Esophagus muscularis mucosa (tissue), 4 donors: ENCODE results near the gene NPIPB2. TPM values are rescaled to one million over a fixed set of nuclear protein-coding genes. Genes with fewer than 3 reads are reported as not detected.

Source experiments
- DNase-seq: peaks from one replicate; pipeline ENCODE4 v3.0.0-alpha.2; 2017; ENCODE audit errors: extremely low spot score
- H3K27ac ChIP-seq, 4 donors: fragments of 200-600 bp; sonication (generic); replicated peaks in 1 of 4; 1 replicate in 3 of 4; 2 replicates in 1 of 4; pipeline ENCODE4 v1.5.1; 2016 to 2019; ENCODE audit warnings: mild to moderate bottlenecking in 1 of 4
- H3K27me3 ChIP-seq, 4 donors: fragments of 200-600 bp; sonication (generic); one replicate each; pipeline versions ENCODE4 v1.5.1 to v1.6.0; 2016 to 2019
- H3K36me3 ChIP-seq, 4 donors: fragments of 200-600 bp; sonication (generic); one replicate each; pipeline ENCODE4 v1.5.1; 2016 to 2019
- H3K4me1 ChIP-seq, 4 donors: fragments of 200-600 bp; sonication (generic); one replicate each; pipeline ENCODE4 v1.5.1; 2016 to 2019
- H3K4me3 ChIP-seq, 4 donors: fragments of 200-600 bp; sonication (generic); 1 replicate in 2 of 4; 2 replicates in 2 of 4; pipeline ENCODE4 v1.5.1; 2016 to 2019; ENCODE audit warnings: mild to moderate bottlenecking in 4 of 4, moderate library complexity in 1 of 4
- H3K9me3 ChIP-seq, 4 donors: fragments of 200-600 bp; sonication (generic); 1 replicate in 3 of 4; 2 replicates in 1 of 4; pipeline ENCODE4 v1.5.1; 2016 to 2019
- EP300 ChIP-seq: sonication (generic); formaldehyde crosslinking; IDR thresholded peaks from one replicate; pipeline ENCODE4 v1.6.1; 2017; ENCODE audit warnings: antibody characterized with exemption
- POLR2A ChIP-seq: fragments of 450-650 bp; IDR thresholded peaks from one replicate; pipeline ENCODE4 v1.6.1; 2017; ENCODE audit warnings: antibody characterized with exemption, moderate library complexity, mild to moderate bottlenecking, low read depth
- POLR2AphosphoS5 ChIP-seq, 2 donors: sonication (generic); formaldehyde crosslinking; IDR thresholded peaks; one replicate each; pipeline ENCODE4 v1.6.1; 2017; ENCODE audit warnings: antibody characterized with exemption in 2 of 2
- WGBS: methylation state at CpG from one replicate; pipeline ENCODE4 v1.1.5; 2018; 5-methylcytosine and 5-hydroxymethylcytosine counted together
- intact Hi-C: fragments of 100-400 bp; cut with DNase I; formaldehyde crosslinking; loops from one replicate; pipeline ENCODE4 v1.15.1; 2023
- total RNA-seq, 4 donors: library from RNA; depleted of rRNA; stranded (reverse); fragments of >200 nt; gene quantifications; one replicate each; pipeline versions ENCODE4 v1.1.0 to v1.2.1, GENCODE V29; 2016
- TF ChIP-seq, protein P1 (sequence below), 3 experiments: fragments of 200-600 bp in 2 of 3; fragments of 450-650 bp in 1 of 3; sonication (generic) in 2 of 3; IDR thresholded peaks; one replicate each; pipeline ENCODE4 v1.5.1; 2017 to 2019; ENCODE audit warnings: antibody characterized with exemption in 3 of 3, mild to moderate bottlenecking in 2 of 3, moderate library complexity in 1 of 3

Gene NPIPB2
- total RNA-seq, 4 donors from 2014 or later: 0.66 to 12.3 (median 8.7) TPM

- Histone ChIP-seq H3K27me3 (no peaks in the 10 kb centered on the region), H3K36me3 (peaks cover 0 to under 1% (median 0%) of the 10 kb centered on the region in 4 donors), H3K4me3 (no peak overlapping the region), H3K27ac (peak overlapping the region in 2 of 4 donors; percentile 25), H3K9me3 (no peaks in the 10 kb centered on the region), H3K4me1 (peaks cover 34 to 83% (median 69%) of the 10 kb centered on the region in 4 donors)
- 76% methylated on average over 18 of the region's 18 CpGs for WGBS
- intact Hi-C loops: no loop called here
- no peak for DNase-seq
- no peak for TF ChIP-seq POLR2AphosphoS5 (IDR thresholded peaks at IDR 0.05)
- TF ChIP-seq, protein P1, sequence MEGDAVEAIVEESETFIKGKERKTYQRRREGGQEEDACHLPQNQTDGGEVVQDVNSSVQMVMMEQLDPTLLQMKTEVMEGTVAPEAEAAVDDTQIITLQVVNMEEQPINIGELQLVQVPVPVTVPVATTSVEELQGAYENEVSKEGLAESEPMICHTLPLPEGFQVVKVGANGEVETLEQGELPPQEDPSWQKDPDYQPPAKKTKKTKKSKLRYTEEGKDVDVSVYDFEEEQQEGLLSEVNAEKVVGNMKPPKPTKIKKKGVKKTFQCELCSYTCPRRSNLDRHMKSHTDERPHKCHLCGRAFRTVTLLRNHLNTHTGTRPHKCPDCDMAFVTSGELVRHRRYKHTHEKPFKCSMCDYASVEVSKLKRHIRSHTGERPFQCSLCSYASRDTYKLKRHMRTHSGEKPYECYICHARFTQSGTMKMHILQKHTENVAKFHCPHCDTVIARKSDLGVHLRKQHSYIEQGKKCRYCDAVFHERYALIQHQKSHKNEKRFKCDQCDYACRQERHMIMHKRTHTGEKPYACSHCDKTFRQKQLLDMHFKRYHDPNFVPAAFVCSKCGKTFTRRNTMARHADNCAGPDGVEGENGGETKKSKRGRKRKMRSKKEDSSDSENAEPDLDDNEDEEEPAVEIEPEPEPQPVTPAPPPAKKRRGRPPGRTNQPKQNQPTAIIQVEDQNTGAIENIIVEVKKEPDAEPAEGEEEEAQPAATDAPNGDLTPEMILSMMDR (IDR thresholded peaks at IDR 0.05): no peak
- TF ChIP-seq EP300: no peak
- no peak for TF ChIP-seq POLR2A
Measured at GRCh38 chr16:11909653-11910545, 31.9 kb downstream of the NPIPB2 start.

- H3K36me3 ChIP-seq: peaks cover 0 to 4% (median 0%) of the 10 kb centered on the region in 4 donors
- H3K27ac ChIP-seq: no peak overlapping the region
- H3K27me3 ChIP-seq: no peaks in the 10 kb centered on the region
- WGBS: 89% methylated on average over 8 of the region's 8 CpGs
- DNase-seq: no peak
- TF ChIP-seq, protein P1 (IDR thresholded peaks at IDR 0.05): no peak
- intact Hi-C loops: no loop called here
- peaks cover 12 to 67% (median 50%) of the 10 kb centered on the region in 4 donors for H3K4me1 ChIP-seq
- no peak overlapping the region for H3K4me3 ChIP-seq
- H3K9me3 ChIP-seq: no peaks in the 10 kb centered on the region
Measured at GRCh38 chr16:11907160-11907970, 34.5 kb downstream of the NPIPB2 start.

DNA sequence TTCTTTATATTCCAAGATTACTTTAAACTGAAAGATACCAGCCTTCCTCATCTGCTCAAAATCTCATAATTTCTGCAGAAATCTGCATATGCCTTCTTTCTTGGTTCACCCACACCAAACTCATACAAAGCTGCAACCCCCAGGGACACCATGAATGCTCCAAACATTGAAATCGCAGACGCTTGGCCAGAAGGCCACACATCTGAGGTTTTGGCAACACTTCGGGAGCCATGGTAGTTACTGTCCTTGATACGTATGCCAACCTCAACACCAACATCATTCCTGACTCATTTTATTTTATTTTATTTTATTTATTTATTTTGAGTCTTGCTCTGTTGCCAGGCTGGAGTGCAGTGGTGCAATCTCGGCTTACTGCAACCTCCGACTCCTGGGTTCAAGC lies 37.9 kb downstream of the NPIPB2 start:
- Histone ChIP-seq H3K9me3 (no peaks in the 10 kb centered on the region), H3K36me3 (peaks cover 0 to 9% (median 0%) of the 10 kb centered on the region in 4 donors), H3K4me3 (no peak overlapping the region), H3K4me1 (peaks cover 8 to 53% (median 36%) of the 10 kb centered on the region in 4 donors), H3K27me3 (no peaks in the 10 kb centered on the region), H3K27ac (no peak overlapping the region)
- DNase-seq: no peak
- intact Hi-C loops: no loop called here
- TF ChIP-seq, protein P1 (IDR thresholded peaks at IDR 0.05): no peak
- TF ChIP-seq POLR2AphosphoS5 (IDR thresholded peaks at IDR 0.05) (no peak), POLR2A (no peak), EP300 (no peak)
- 95% methylated on average over 6 of the region's 6 CpGs for WGBS

DNA sequence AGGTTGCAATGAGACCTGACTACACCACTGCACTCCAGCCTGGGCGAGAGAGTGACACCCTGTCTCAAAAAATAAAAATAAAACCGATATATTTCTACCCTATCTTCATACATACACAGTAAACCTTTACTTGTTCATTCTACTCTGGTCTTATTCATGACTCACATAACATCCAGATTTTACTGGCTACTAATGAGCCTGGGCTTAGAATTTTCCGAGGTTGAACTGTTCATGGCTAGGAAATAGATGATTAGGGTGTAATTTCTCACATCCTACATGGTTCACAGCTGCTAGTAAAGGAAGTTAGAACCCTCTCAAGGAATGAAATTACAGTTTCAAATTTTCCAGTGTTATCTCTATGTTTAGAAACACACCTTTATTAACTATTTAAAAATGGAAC lies 40.8 kb downstream of the NPIPB2 start:
- 72% methylated on average over 3 of the region's 3 CpGs for WGBS
- Histone ChIP-seq H3K9me3 (no peaks in the 10 kb centered on the region), H3K4me1 (peaks cover 8 to 42% (median 32%) of the 10 kb centered on the region in 4 donors), H3K27ac (no peak overlapping the region), H3K4me3 (no peak overlapping the region), H3K27me3 (no peaks in the 10 kb centered on the region), H3K36me3 (peaks cover 0 to 9% (median 2%) of the 10 kb centered on the region in 4 donors)
- intact Hi-C loops: no loop called here
- TF ChIP-seq, protein P1 (IDR thresholded peaks at IDR 0.05): no peak
- no peak for DNase-seq
